SK-N-SH treated with all-trans-retinoic acid at 6 μM for 48 hours (cell line): ENCODE data around the gene TNPO2.
A peak's percentile ranks its signal among the peaks of the same experiment; 100 is the strongest.
"Not testable (repeated sequence)": the region's sequence is repeated elsewhere in the genome, so short reads cannot be mapped to it uniquely, and the experiment has no call there.

Experiments
- ATAC-seq: fragments of 200-7000 bp; cut with Tn5 transposase; 3 replicates; pipeline ENCODE4 v1.9.1; 2020; ENCODE audit warnings: mild to moderate bottlenecking, moderate library complexity
- ARNTL ChIP-seq: fragments of 450-650 bp; formaldehyde crosslinking; IDR thresholded peaks from 2 replicates; pipeline ENCODE4 v1.5.0; 2020; ENCODE audit warnings: low read depth, mild to moderate bottlenecking, moderate library complexity, borderline replicate concordance
- BACH2 ChIP-seq: fragments of 250-450 bp; sonication (Bioruptor Pico); IDR thresholded peaks from 2 replicates; pipeline ENCODE4 v1.9.0; 2021; ENCODE audit warnings: mild to moderate bottlenecking, borderline replicate concordance
- CREB5 ChIP-seq: fragments of 250-450 bp; sonication (Bioruptor Pico); IDR thresholded peaks from 2 replicates; pipeline ENCODE4 v1.5.1; 2020; ENCODE audit warnings: low read depth, mild to moderate bottlenecking, moderate library complexity
- CSDC2 ChIP-seq: fragments of 250-450 bp; sonication (Bioruptor Pico); IDR thresholded peaks from 2 replicates; pipeline ENCODE4 v1.5.0; 2020; ENCODE audit warnings: mild to moderate bottlenecking, moderate library complexity
- ESRRG ChIP-seq: fragments of 250-450 bp; sonication (Bioruptor Pico); IDR thresholded peaks from 2 replicates; pipeline ENCODE4 v1.6.1; 2021; ENCODE audit warnings: mild to moderate bottlenecking
- GLIS3 ChIP-seq: fragments of 250-450 bp; sonication (Bioruptor Pico); IDR thresholded peaks from 2 replicates; pipeline ENCODE4 v1.5.0; 2020; ENCODE audit warnings: mild to moderate bottlenecking, moderate library complexity
- ISL1 ChIP-seq: fragments of 250-450 bp; sonication (Bioruptor Pico); IDR thresholded peaks from 2 replicates; pipeline ENCODE4 v2.1.2; 2022; ENCODE audit warnings: mild to moderate bottlenecking, moderate library complexity
- OSR1 ChIP-seq: fragments of 250-450 bp; sonication (Bioruptor Pico); IDR thresholded peaks from 2 replicates; pipeline ENCODE4 v1.8.0; 2022; ENCODE audit warnings: moderate library complexity, mild to moderate bottlenecking, inconsistent platforms
- PATZ1 ChIP-seq: fragments of 250-450 bp; sonication (Bioruptor Pico); IDR thresholded peaks from 2 replicates; pipeline ENCODE4 v1.8.0; 2020; ENCODE audit warnings: mild to moderate bottlenecking, moderate library complexity, borderline replicate concordance
- POU6F1 ChIP-seq: fragments of 250-450 bp; sonication (Bioruptor Pico); IDR thresholded peaks from 2 replicates; pipeline ENCODE4 v1.8.0; 2021; ENCODE audit warnings: low read depth, mild to moderate bottlenecking, moderate library complexity, borderline replicate concordance
- PPARA ChIP-seq: fragments of 250-450 bp; sonication (Bioruptor Pico); IDR thresholded peaks from 2 replicates; pipeline ENCODE4 v1.5.0; 2020; ENCODE audit warnings: mild to moderate bottlenecking, borderline replicate concordance
- RARB ChIP-seq: fragments of 250-450 bp; sonication (Bioruptor Pico); IDR thresholded peaks from 2 replicates; pipeline ENCODE4 v1.8.0; 2021; ENCODE audit warnings: mild to moderate bottlenecking, moderate library complexity
- SNAI2 ChIP-seq: fragments of 250-450 bp; sonication (Bioruptor Pico); IDR thresholded peaks from 2 replicates; pipeline ENCODE4 v1.5.0; 2020; ENCODE audit warnings: mild to moderate bottlenecking, moderate library complexity
- TCF4 ChIP-seq: fragments of 250-450 bp; sonication (Bioruptor Pico); IDR thresholded peaks from 2 replicates; pipeline ENCODE4 v1.8.0; 2021; ENCODE audit warnings: mild to moderate bottlenecking, moderate library complexity, borderline replicate concordance
- TOX ChIP-seq: fragments of 250-450 bp; sonication (Bioruptor Pico); IDR thresholded peaks from 2 replicates; pipeline ENCODE4 v1.8.0; 2021; ENCODE audit warnings: mild to moderate bottlenecking, moderate library complexity, borderline replicate concordance
- TSHZ2 ChIP-seq: fragments of 250-450 bp; sonication (Bioruptor Pico); IDR thresholded peaks from 2 replicates; pipeline ENCODE4 v1.5.0; 2020; ENCODE audit warnings: mild to moderate bottlenecking, moderate library complexity
- ZC3H10 ChIP-seq: fragments of 250-450 bp; sonication (Bioruptor Pico); IDR thresholded peaks from 2 replicates; pipeline ENCODE4 v1.5.1; 2021; ENCODE audit warnings: mild to moderate bottlenecking, moderate library complexity
- ZFP3 ChIP-seq: fragments of 250-450 bp; sonication (Bioruptor Pico); IDR thresholded peaks from 2 replicates; pipeline ENCODE4 v1.5.0; 2020; ENCODE audit warnings: mild to moderate bottlenecking, moderate library complexity
- ZFP30 ChIP-seq: fragments of 450-650 bp; formaldehyde crosslinking; IDR thresholded peaks from 2 replicates; pipeline ENCODE4 v1.5.0; 2022; ENCODE audit warnings: mild to moderate bottlenecking, moderate library complexity
- ZNF565 ChIP-seq: fragments of 450-650 bp; formaldehyde crosslinking; conservative IDR thresholded peaks from 2 replicates; pipeline ENCODE4 v1.5.0; 2020; ENCODE audit warnings: low read depth, mild to moderate bottlenecking, moderate library complexity
- ZNF70 ChIP-seq: fragments of 450-650 bp; formaldehyde crosslinking; IDR thresholded peaks from 2 replicates; pipeline ENCODE4 v1.5.0; 2020; ENCODE audit warnings: mild to moderate bottlenecking, moderate library complexity
- ZNF8 ChIP-seq: fragments of 450-650 bp; formaldehyde crosslinking; IDR thresholded peaks from 2 replicates; pipeline ENCODE4 v1.5.0; 2020; ENCODE audit warnings: mild to moderate bottlenecking, moderate library complexity

Gene TNPO2

GRCh38 chr19:12727745-12728433, 4.2 kb upstream of the TNPO2 start:
- no peak for ATAC-seq
- TF ChIP-seq ISL1 (CRISPR knock-in tag) = no peak
- no peak for TF ChIP-seq ZNF70 (CRISPR knock-in tag)
- no peak for TF ChIP-seq OSR1 (CRISPR knock-in tag)
- TF ChIP-seq PATZ1 (CRISPR knock-in tag) = no peak
- TF ChIP-seq CSDC2 = no peak
- TF ChIP-seq TOX (CRISPR knock-in tag) = no peak

- ATAC-seq = no peak
- TF ChIP-seq ZFP30 (CRISPR knock-in tag) (no peak), ESRRG (CRISPR knock-in tag) (no peak), CSDC2 (no peak), TSHZ2 (no peak), ISL1 (CRISPR knock-in tag) (no peak), ZNF8 (no peak), ZNF565 (no peak), ZFP3 (CRISPR knock-in tag) (no peak), SNAI2 (CRISPR knock-in tag) (no peak), RARB (no peak), CREB5 (CRISPR knock-in tag) (no peak), GLIS3 (CRISPR knock-in tag) (no peak), PPARA (CRISPR knock-in tag) (no peak), ZNF70 (CRISPR knock-in tag) (no peak), OSR1 (CRISPR knock-in tag) (no peak), TCF4 (no peak), TOX (CRISPR knock-in tag) (no peak)
- TF ChIP-seq, all 23 proteins: peak for 0
Measured at GRCh38 chr19:12726988-12727316, 3.2 kb upstream of the TNPO2 start.

GRCh38 chr19:12725612-12726011, 1.9 kb upstream of the TNPO2 start:
- not testable (repeated sequence) for ATAC-seq

- no peak for TF ChIP-seq PPARA (CRISPR knock-in tag)
- no peak for TF ChIP-seq POU6F1 (CRISPR knock-in tag)
- no peak for TF ChIP-seq TSHZ2
- TF ChIP-seq ESRRG (CRISPR knock-in tag) = no peak
- no peak for TF ChIP-seq TOX (CRISPR knock-in tag)
- no peak for TF ChIP-seq CREB5 (CRISPR knock-in tag)
- TF ChIP-seq ZC3H10 (CRISPR knock-in tag) = no peak
- no peak for TF ChIP-seq TCF4
- TF ChIP-seq ZFP3 (CRISPR knock-in tag) = no peak
- TF ChIP-seq RARB = no peak
- no peak for TF ChIP-seq PATZ1 (CRISPR knock-in tag)
- TF ChIP-seq ARNTL (CRISPR knock-in tag) = no peak
- TF ChIP-seq ZNF565 = no peak
- no peak for TF ChIP-seq ZFP30 (CRISPR knock-in tag)
- TF ChIP-seq BACH2 = no peak
- TF ChIP-seq SNAI2 (CRISPR knock-in tag) = no peak
- no peak for TF ChIP-seq ZNF8
- TF ChIP-seq CSDC2 = no peak
- peak; percentile 3; the same call in 1 of the 3 replicates for ATAC-seq
Measured at GRCh38 chr19:12723381-12723640, 421 bp downstream of the TNPO2 start.
